Thyroid gland (tissue), 4 donors: ENCODE data around the gene SIRPB2. TPM values are rescaled to one million over a fixed set of nuclear protein-coding genes. Genes with fewer than 3 reads are reported as not detected.

Source experiments
- DNase-seq, 2 donors: peaks; one replicate each; pipeline ENCODE4 v3.0.0-alpha.2; 2019
- H3K27ac ChIP-seq, 3 donors: fragments of 200-600 bp; sonication (generic); 1 replicate in 2 of 3; 2 replicates in 1 of 3; pipeline ENCODE4 v1.5.1; 2016 to 2019; ENCODE audit warnings: mild to moderate bottlenecking in 1 of 3, moderate library complexity in 1 of 3
- H3K27me3 ChIP-seq: fragments of 200-600 bp; sonication (generic); one replicate; pipeline ENCODE4 v1.5.1; 2019
- H3K36me3 ChIP-seq, 2 donors: fragments of 200-600 bp; sonication (generic); one replicate each; pipeline ENCODE4 v1.5.1; 2016 to 2019
- H3K4me1 ChIP-seq, 2 donors: fragments of 200-600 bp; sonication (generic); one replicate each; pipeline ENCODE4 v1.5.1; 2017 to 2019
- H3K4me3 ChIP-seq, 3 donors: fragments of 200-600 bp; sonication (generic); replicated peaks in 1 of 3; 1 replicate in 2 of 3; 2 replicates in 1 of 3; pipeline ENCODE4 v1.5.1; 2016; ENCODE audit warnings: mild to moderate bottlenecking in 1 of 3
- H3K9me3 ChIP-seq: fragments of 200-600 bp; sonication (generic); one replicate; pipeline ENCODE4 v1.5.1; 2017
- CTCF ChIP-seq, 6 experiments: fragments of 200-600 bp in 3 of 6; fragments of 450-650 bp in 3 of 6; sonication (generic) in 3 of 6; IDR thresholded peaks; one replicate each; pipeline ENCODE4 v1.5.1; 2016 to 2019; ENCODE audit warnings: antibody characterized with exemption in 6 of 6, mild to moderate bottlenecking in 2 of 6, inconsistent platforms in 1 of 6, moderate library complexity in 1 of 6
- POLR2A ChIP-seq, 2 donors: fragments of 450-650 bp; IDR thresholded peaks; one replicate each; pipeline ENCODE4 v1.6.1; 2017; ENCODE audit warnings: antibody characterized with exemption in 2 of 2, mild to moderate bottlenecking in 2 of 2, moderate library complexity in 1 of 2
- WGBS, 2 donors: methylation state at CpG; one replicate each; pipeline ENCODE4 v1.1.5; 2017; 5-methylcytosine and 5-hydroxymethylcytosine counted together
- intact Hi-C: fragments of 100-400 bp; cut with DNase I; formaldehyde crosslinking; loops from one replicate; pipeline ENCODE4 v1.15.1; 2023
- total RNA-seq, 4 donors: library from RNA; depleted of rRNA; stranded (reverse); fragments of >200 nt; gene quantifications; one replicate each; pipeline ENCODE4 v1.2.3, GENCODE V29; 2016

The SIRPB2 gene
- total RNA-seq, 4 donors from 2014 or later = 1.3 to 4.5 (median 2.3) TPM

- Histone ChIP-seq H3K27me3 (no peaks in the 10 kb centered on the region), H3K4me1 (no peaks in the 10 kb centered on the region), H3K9me3 (no peaks in the 10 kb centered on the region), H3K4me3 (no peak overlapping the region), H3K36me3 (no peaks in the 10 kb centered on the region), H3K27ac (no peak overlapping the region)
- no peak for DNase-seq
- intact Hi-C loops = no loop called here
- 35 to 46% methylated on average over 9 of the region's 9 CpGs for WGBS, 2 donors
- TF ChIP-seq POLR2A (IDR thresholded peaks at IDR 0.05) (no peak), CTCF (IDR thresholded peaks at IDR 0.05) (no peak)
Measured at GRCh38 chr20:1509237-1509636, 18.0 kb upstream of the SIRPB2 start.

- H3K4me3 ChIP-seq = no peak overlapping the region
Measured at GRCh38 chr20:1508574-1508973, 17.4 kb upstream of the SIRPB2 start.

GRCh38 chr20:1507276-1507675 lies 16.1 kb upstream of the SIRPB2 start:
- no peaks in the 10 kb centered on the region for H3K36me3 ChIP-seq
- no peak for DNase-seq
- intact Hi-C loops = no loop called here
- H3K4me3 ChIP-seq = no peak overlapping the region
- H3K27ac ChIP-seq = no peak overlapping the region
- TF ChIP-seq POLR2A (IDR thresholded peaks at IDR 0.05) = no peak
- TF ChIP-seq CTCF (IDR thresholded peaks at IDR 0.05) = no peak
- no peaks in the 10 kb centered on the region for H3K4me1 ChIP-seq
- no peaks in the 10 kb centered on the region for H3K27me3 ChIP-seq
- no peaks in the 10 kb centered on the region for H3K9me3 ChIP-seq
- 70 to 73% methylated on average over 3 of the region's 3 CpGs for WGBS, 2 donors

More at GRCh38 chr20:1508574-1508973, 17.4 kb upstream of the SIRPB2 start:
- TF ChIP-seq CTCF (IDR thresholded peaks at IDR 0.05) (no peak), POLR2A (IDR thresholded peaks at IDR 0.05) (no peak)
- DNase-seq = no peak
- Histone ChIP-seq H3K4me1 (no peaks in the 10 kb centered on the region), H3K27me3 (no peaks in the 10 kb centered on the region), H3K36me3 (no peaks in the 10 kb centered on the region), H3K9me3 (no peaks in the 10 kb centered on the region), H3K27ac (no peak overlapping the region)
- intact Hi-C loops = no loop called here

- TF ChIP-seq POLR2A (IDR thresholded peaks at IDR 0.05) = no peak
- TF ChIP-seq CTCF (IDR thresholded peaks at IDR 0.05) = no peak
- H3K27ac ChIP-seq = no peak overlapping the region
- H3K9me3 ChIP-seq = no peaks in the 10 kb centered on the region
- H3K27me3 ChIP-seq = no peaks in the 10 kb centered on the region
- WGBS, 2 donors = 58 to 95% methylated on average over 1 of the region's 1 CpG
- H3K36me3 ChIP-seq = no peaks in the 10 kb centered on the region
- intact Hi-C loops = no loop called here
- DNase-seq = no peak
- no peaks in the 10 kb centered on the region for H3K4me1 ChIP-seq
- no peak overlapping the region for H3K4me3 ChIP-seq
Measured at GRCh38 chr20:1505871-1506270, 14.7 kb upstream of the SIRPB2 start.

- 83 to 89% methylated on average over 3 of the region's 3 CpGs for WGBS, 2 donors
- DNase-seq = no peak
Measured at GRCh38 chr20:1505361-1505760, 14.1 kb upstream of the SIRPB2 start.

More at GRCh38 chr20:1505361-1505760, 14.1 kb upstream of the SIRPB2 start:
- Histone ChIP-seq H3K27me3 (no peaks in the 10 kb centered on the region), H3K4me3 (no peak overlapping the region), H3K9me3 (no peaks in the 10 kb centered on the region), H3K27ac (no peak overlapping the region), H3K4me1 (no peaks in the 10 kb centered on the region), H3K36me3 (no peaks in the 10 kb centered on the region)
- intact Hi-C loops = no loop called here
- TF ChIP-seq CTCF (IDR thresholded peaks at IDR 0.05) (no peak), POLR2A (IDR thresholded peaks at IDR 0.05) (no peak)
